Measurements from ENCODE around the gene FZD4. TPM values are rescaled to one million over a fixed set of nuclear protein-coding genes. Genes with fewer than 3 reads are reported as not detected.

Gene FZD4
- total RNA-seq, 1 experiment from 2014 or later, result 4.4 TPM

DNA sequence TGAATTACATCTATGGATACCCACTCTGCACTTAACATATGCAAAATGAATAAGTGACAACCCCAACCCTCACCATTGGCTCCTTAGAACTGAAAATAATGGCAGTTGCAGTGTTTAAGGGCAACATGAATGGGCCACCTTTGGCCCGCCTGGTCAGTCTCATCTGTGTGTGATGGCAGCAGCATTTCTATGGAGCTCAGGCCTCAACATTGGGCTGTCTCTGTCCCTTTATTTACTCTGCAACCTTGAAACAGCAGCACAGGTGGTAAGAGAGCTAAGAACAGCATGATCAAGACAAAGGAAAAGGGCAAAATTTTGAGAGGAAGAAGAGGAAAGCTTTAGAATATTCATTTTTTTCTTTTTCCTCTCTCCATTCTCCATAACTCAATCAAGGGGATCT is 44.2 kb upstream of the FZD4 start:
- no TSS peak for BruUV-seq (replicated peaks)
- H3K79me2 ChIP-seq (ENCODE audit: insufficient read depth, low read length), result no peaks in the 10 kb centered on the region
- no peaks in the 10 kb centered on the region for H4K20me1 ChIP-seq (ENCODE audit: insufficient read depth)
- ChIA-PET CTCF (no interaction called here), RAD21 (ENCODE audit: low non-redundant PET in 1 of 2, low total read pairs in 2 of 2, uncharacterized antibody in 2 of 2, unreplicated experiment in 2 of 2) (no interaction called here), POLR2A (no interaction called here)
- H3K4me2 ChIP-seq (ENCODE audit: low read length), result no peak overlapping the region
- peaks cover 0 to 9% of the 10 kb centered on the region in 2 experiments; a peak in 1 of 4 replicates for H3K4me1 ChIP-seq (ENCODE audit: control insufficient read depth in 1 of 2, insufficient read depth in 2 of 2, low read length in 2 of 2)
- no peaks in the 10 kb centered on the region for H3K9me2 ChIP-seq (ENCODE audit: insufficient read depth)
- intact Hi-C loops (cut with micrococcal nuclease), result no loop called here
- no peak for ATAC-seq
- no peak overlapping the region for H2AFZ ChIP-seq (ENCODE audit: low read depth, low read length, poor library complexity, severe bottlenecking)
- H3K36me3 ChIP-seq (ENCODE audit: control insufficient read depth in 1 of 2, insufficient read depth in 2 of 2, low read length in 2 of 2), result no peaks in the 10 kb centered on the region
- no peak overlapping the region for H3K4me3 ChIP-seq (replicated peaks in 1 of 2; ENCODE audit: low read depth in 1 of 2, low read length in 2 of 2)
- H3K9me3 ChIP-seq (ENCODE audit: control insufficient read depth in 1 of 2, insufficient read depth in 1 of 2, low read depth in 1 of 2, low read length in 2 of 2), result no peaks in the 10 kb centered on the region
- H3K27ac ChIP-seq (ENCODE audit: low read depth, low read length), result no peak overlapping the region
- no peak overlapping the region for H3K9ac ChIP-seq (ENCODE audit: low read length)
- H3K27me3 ChIP-seq (ENCODE audit: insufficient read depth, low read length), result no peaks in the 10 kb centered on the region
- TF ChIP-seq POLR2AphosphoS5 (IDR thresholded peaks at IDR 0.05; ENCODE audit: low read depth, low read length) (no peak), JUND (IDR thresholded peaks at IDR 0.05) (no peak), SIN3A (IDR thresholded peaks at IDR 0.05; ENCODE audit: low read depth) (no peak), RAD21 (IDR thresholded peaks at IDR 0.05; ENCODE audit: low read depth) (no peak), SP1 (IDR thresholded peaks at IDR 0.05; ENCODE audit: low read depth) (no peak), ELF1 (IDR thresholded peaks at IDR 0.05; ENCODE audit: borderline replicate concordance, low read depth) (no peak), CEBPB (IDR thresholded peaks at IDR 0.05; ENCODE audit: low read depth) (no peak)
- TF ChIP-seq, protein P1, sequence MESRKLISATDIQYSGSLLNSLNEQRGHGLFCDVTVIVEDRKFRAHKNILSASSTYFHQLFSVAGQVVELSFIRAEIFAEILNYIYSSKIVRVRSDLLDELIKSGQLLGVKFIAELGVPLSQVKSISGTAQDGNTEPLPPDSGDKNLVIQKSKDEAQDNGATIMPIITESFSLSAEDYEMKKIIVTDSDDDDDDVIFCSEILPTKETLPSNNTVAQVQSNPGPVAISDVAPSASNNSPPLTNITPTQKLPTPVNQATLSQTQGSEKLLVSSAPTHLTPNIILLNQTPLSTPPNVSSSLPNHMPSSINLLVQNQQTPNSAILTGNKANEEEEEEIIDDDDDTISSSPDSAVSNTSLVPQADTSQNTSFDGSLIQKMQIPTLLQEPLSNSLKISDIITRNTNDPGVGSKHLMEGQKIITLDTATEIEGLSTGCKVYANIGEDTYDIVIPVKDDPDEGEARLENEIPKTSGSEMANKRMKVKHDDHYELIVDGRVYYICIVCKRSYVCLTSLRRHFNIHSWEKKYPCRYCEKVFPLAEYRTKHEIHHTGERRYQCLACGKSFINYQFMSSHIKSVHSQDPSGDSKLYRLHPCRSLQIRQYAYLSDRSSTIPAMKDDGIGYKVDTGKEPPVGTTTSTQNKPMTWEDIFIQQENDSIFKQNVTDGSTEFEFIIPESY (IDR thresholded peaks at IDR 0.05; ENCODE audit: extremely low read depth, insufficient replicate concordance, low read length), result no peak
- TF ChIP-seq, protein P2, sequence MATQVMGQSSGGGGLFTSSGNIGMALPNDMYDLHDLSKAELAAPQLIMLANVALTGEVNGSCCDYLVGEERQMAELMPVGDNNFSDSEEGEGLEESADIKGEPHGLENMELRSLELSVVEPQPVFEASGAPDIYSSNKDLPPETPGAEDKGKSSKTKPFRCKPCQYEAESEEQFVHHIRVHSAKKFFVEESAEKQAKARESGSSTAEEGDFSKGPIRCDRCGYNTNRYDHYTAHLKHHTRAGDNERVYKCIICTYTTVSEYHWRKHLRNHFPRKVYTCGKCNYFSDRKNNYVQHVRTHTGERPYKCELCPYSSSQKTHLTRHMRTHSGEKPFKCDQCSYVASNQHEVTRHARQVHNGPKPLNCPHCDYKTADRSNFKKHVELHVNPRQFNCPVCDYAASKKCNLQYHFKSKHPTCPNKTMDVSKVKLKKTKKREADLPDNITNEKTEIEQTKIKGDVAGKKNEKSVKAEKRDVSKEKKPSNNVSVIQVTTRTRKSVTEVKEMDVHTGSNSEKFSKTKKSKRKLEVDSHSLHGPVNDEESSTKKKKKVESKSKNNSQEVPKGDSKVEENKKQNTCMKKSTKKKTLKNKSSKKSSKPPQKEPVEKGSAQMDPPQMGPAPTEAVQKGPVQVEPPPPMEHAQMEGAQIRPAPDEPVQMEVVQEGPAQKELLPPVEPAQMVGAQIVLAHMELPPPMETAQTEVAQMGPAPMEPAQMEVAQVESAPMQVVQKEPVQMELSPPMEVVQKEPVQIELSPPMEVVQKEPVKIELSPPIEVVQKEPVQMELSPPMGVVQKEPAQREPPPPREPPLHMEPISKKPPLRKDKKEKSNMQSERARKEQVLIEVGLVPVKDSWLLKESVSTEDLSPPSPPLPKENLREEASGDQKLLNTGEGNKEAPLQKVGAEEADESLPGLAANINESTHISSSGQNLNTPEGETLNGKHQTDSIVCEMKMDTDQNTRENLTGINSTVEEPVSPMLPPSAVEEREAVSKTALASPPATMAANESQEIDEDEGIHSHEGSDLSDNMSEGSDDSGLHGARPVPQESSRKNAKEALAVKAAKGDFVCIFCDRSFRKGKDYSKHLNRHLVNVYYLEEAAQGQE (IDR thresholded peaks at IDR 0.05; ENCODE audit: low read depth), result no peak
- DNase-seq (ENCODE audit: low read depth, low spot score), result no peak
